Measurements from ENCODE around the gene TIMELESS.
"Not testable (repeated sequence)": the region's sequence is repeated elsewhere in the genome, so short reads cannot be mapped to it uniquely, and the experiment has no call there.

The TIMELESS gene

GRCh38 chr12:56401612-56402011, 47.6 kb downstream of the TIMELESS start:
- not testable (repeated sequence) for DNase-seq (ENCODE audit: low read depth)

- not testable (repeated sequence) for DNase-seq (ENCODE audit: low read depth)
These were observed 48.1 kb downstream of the TIMELESS start for GRCh38 chr12:56401125-56401524.

GRCh38 chr12:56399466-56399865, 49.8 kb downstream of the TIMELESS start:
- not testable (repeated sequence) for DNase-seq (ENCODE audit: low read depth)

GRCh38 chr12:56398324-56398723, 50.9 kb downstream of the TIMELESS start:
- no peak for DNase-seq (ENCODE audit: low read depth)

GRCh38 chr12:56392331-56392730, 56.9 kb downstream of the TIMELESS start:
- DNase-seq (ENCODE audit: low read depth) = no peak

GRCh38 chr12:56391721-56392120, 57.5 kb downstream of the TIMELESS start:
- no peak for DNase-seq (ENCODE audit: low read depth)

- no peak for DNase-seq (ENCODE audit: low read depth)
These were observed 59.8 kb downstream of the TIMELESS start for GRCh38 chr12:56389412-56389811.

GRCh38 chr12:56387152-56387736, 62.0 kb downstream of the TIMELESS start:
- no peak for DNase-seq (ENCODE audit: low read depth)

- DNase-seq (ENCODE audit: low read depth) = no peak
These were observed 63.4 kb downstream of the TIMELESS start for GRCh38 chr12:56385873-56386272.

GRCh38 chr12:56382611-56383010, 66.6 kb downstream of the TIMELESS start:
- no peak for DNase-seq (ENCODE audit: low read depth)

GRCh38 chr12:56377989-56378316, 71.3 kb downstream of the TIMELESS start:
- no peak for DNase-seq (ENCODE audit: low read depth)

GRCh38 chr12:56377310-56377988, 71.8 kb downstream of the TIMELESS start:
- DNase-seq (ENCODE audit: low read depth) = no peak

GRCh38 chr12:56375598-56376434, 73.4 kb downstream of the TIMELESS start:
- no peak for DNase-seq (ENCODE audit: low read depth)

GRCh38 chr12:56374726-56375597, 74.3 kb downstream of the TIMELESS start:
- no peak for DNase-seq (ENCODE audit: low read depth)

GRCh38 chr12:56373515-56373914, 75.7 kb downstream of the TIMELESS start:
- no peak for DNase-seq (ENCODE audit: low read depth)

GRCh38 chr12:56366948-56367347, 82.3 kb downstream of the TIMELESS start:
- DNase-seq (ENCODE audit: low read depth) = no peak
